Keratinocyte (primary cell): Measurements from ENCODE around the gene B3GNT5. TPM values are rescaled to one million over a fixed set of nuclear protein-coding genes. Genes with fewer than 3 reads are reported as not detected.

ENCODE experiments used
- DNase-seq: peaks from one replicate; pipeline ENCODE4 v3.0.0-alpha.2; 2011; ENCODE audit warnings: low read depth, missing footprints, low spot score
- FAIRE-seq: peaks from 2 replicates; lab custom pipeline; 2011; peaks lifted over from hg19 to GRCh38; lab: Jason Lieb, UNC
- H2AFZ ChIP-seq: 2 replicates; pipeline ENCODE4 v1.6.0; 2012; ENCODE audit warnings: low read length, control low read depth, inconsistent platforms; ENCODE audit not compliant: control insufficient read depth
- H3K27ac ChIP-seq: 2 replicates; pipeline ENCODE4 v1.5.1; 2011; ENCODE audit warnings: low read length; ENCODE audit not compliant: control insufficient read depth, insufficient read depth
- H3K27me3 ChIP-seq: 3 replicates; pipeline ENCODE4 v1.6.0; 2011; ENCODE audit warnings: low read length; ENCODE audit not compliant: control insufficient read depth, insufficient read depth; ENCODE audit errors: extremely low read depth
- H3K36me3 ChIP-seq, 2 experiments: 2 replicates in 1 of 2; 3 replicates in 1 of 2; pipeline ENCODE4 v1.5.1; 2011; ENCODE audit warnings: low read length in 2 of 2, mild to moderate bottlenecking in 1 of 2; ENCODE audit not compliant: control insufficient read depth in 2 of 2, insufficient read depth in 2 of 2; ENCODE audit errors: extremely low read depth in 1 of 2
- H3K4me1 ChIP-seq: 3 replicates; pipeline ENCODE4 v1.5.1; 2011; ENCODE audit warnings: low read length; ENCODE audit not compliant: control insufficient read depth, insufficient read depth; ENCODE audit errors: extremely low read depth
- H3K4me2 ChIP-seq: 3 replicates; pipeline ENCODE4 v1.6.0; 2011; ENCODE audit warnings: low read depth, low read length; ENCODE audit not compliant: control insufficient read depth, insufficient read depth; ENCODE audit errors: extremely low read depth
- H3K4me3 ChIP-seq, 3 experiments: fragments of 200-600 bp in 1 of 3; sonication (generic) in 1 of 3; 2 replicates in 2 of 3; 3 replicates in 1 of 3; pipeline ENCODE4 v1.5.1; 2011 to 2016; ENCODE audit warnings: low read length in 3 of 3, mild to moderate bottlenecking in 3 of 3, control low read depth in 2 of 3, inconsistent platforms in 1 of 3, low read depth in 1 of 3, mixed read lengths in 1 of 3, mixed run types in 1 of 3, moderate library complexity in 1 of 3; ENCODE audit not compliant: control insufficient read depth in 2 of 3, insufficient read depth in 2 of 3; ENCODE audit errors: extremely low read depth in 1 of 3
- H3K79me2 ChIP-seq: 2 replicates; pipeline ENCODE4 v1.6.0; 2012; ENCODE audit warnings: low read length; ENCODE audit not compliant: control insufficient read depth, insufficient read depth
- H3K9ac ChIP-seq: 3 replicates; pipeline ENCODE4 v1.6.0; 2011; ENCODE audit warnings: low read length; ENCODE audit not compliant: control insufficient read depth, insufficient read depth; ENCODE audit errors: extremely low read depth
- H3K9me1 ChIP-seq: 3 replicates; pipeline ENCODE4 v1.6.0; 2011; ENCODE audit warnings: low read length; ENCODE audit not compliant: control insufficient read depth, insufficient read depth; ENCODE audit errors: extremely low read depth
- H3K9me3 ChIP-seq: 2 replicates; pipeline ENCODE4 v1.5.1; 2012; ENCODE audit warnings: low read depth, low read length; ENCODE audit not compliant: control insufficient read depth
- H4K20me1 ChIP-seq: 3 replicates; pipeline ENCODE4 v1.6.0; 2011; ENCODE audit warnings: low read length; ENCODE audit not compliant: control insufficient read depth, insufficient read depth; ENCODE audit errors: extremely low read depth
- EZH2 ChIP-seq: IDR thresholded peaks from one replicate; pipeline ENCODE4 v1.6.1; 2012; ENCODE audit warnings: inconsistent platforms, mild to moderate bottlenecking, low read length, moderate library complexity
- dilution Hi-C: fragments of 300-500 bp; cut with MboI; formaldehyde crosslinking; loops from one replicate; pipeline ENCODE4 v1.7.0; 2020; ENCODE audit warnings: low sequenced_read_pairs; ENCODE audit not compliant: extremely low pct_ligation_motif_present
- polyA plus RNA-seq, 5 experiments: library from polyadenylated mRNA; depleted of rRNA in 3 of 5; stranded (reverse) in 3 of 5; stranded (forward) in 1 of 5; unstranded in 1 of 5; fragments of >200 nt; gene quantifications; 1 replicate in 1 of 5; 2 replicates in 3 of 5; 3 replicates in 1 of 5; pipeline versions ENCODE4 v1.2.1 to v1.2.3, GENCODE V29; 2011 to 2012; ENCODE audit warnings: missing spikeins in 2 of 5, low read depth in 1 of 5, low replicate concordance in 1 of 5
- TF ChIP-seq, protein P1 (sequence below), 3 experiments: IDR thresholded peaks in 1 of 3; conservative IDR thresholded peaks in 1 of 3; optimal IDR thresholded peaks in 1 of 3; 2 replicates in 2 of 3; 3 replicates in 1 of 3; pipeline versions ENCODE3 to v1.5.1; 2011; ENCODE audit warnings: low read length in 3 of 3, mild to moderate bottlenecking in 3 of 3, moderate library complexity in 2 of 3, control low read depth in 1 of 3, inconsistent platforms in 1 of 3; ENCODE audit not compliant: insufficient read depth in 2 of 3; ENCODE audit errors: extremely low read depth in 1 of 3

Gene B3GNT5
- polyA plus RNA-seq, 1 donor (not counting 4 experiments of a cell fraction or from before 2014, with no cell fraction given): 66.6 TPM

- H3K4me2 ChIP-seq: no peak overlapping the region
- H3K4me3 ChIP-seq: no peak overlapping the region
- no peak overlapping the region for H3K27ac ChIP-seq
- H2AFZ ChIP-seq: no peak overlapping the region
- no peaks in the 10 kb centered on the region for H3K27me3 ChIP-seq
- dilution Hi-C loops: no loop called here
- no peaks in the 10 kb centered on the region for H4K20me1 ChIP-seq
- H3K9ac ChIP-seq: no peak overlapping the region
- no peak for TF ChIP-seq EZH2
- TF ChIP-seq, protein P1, sequence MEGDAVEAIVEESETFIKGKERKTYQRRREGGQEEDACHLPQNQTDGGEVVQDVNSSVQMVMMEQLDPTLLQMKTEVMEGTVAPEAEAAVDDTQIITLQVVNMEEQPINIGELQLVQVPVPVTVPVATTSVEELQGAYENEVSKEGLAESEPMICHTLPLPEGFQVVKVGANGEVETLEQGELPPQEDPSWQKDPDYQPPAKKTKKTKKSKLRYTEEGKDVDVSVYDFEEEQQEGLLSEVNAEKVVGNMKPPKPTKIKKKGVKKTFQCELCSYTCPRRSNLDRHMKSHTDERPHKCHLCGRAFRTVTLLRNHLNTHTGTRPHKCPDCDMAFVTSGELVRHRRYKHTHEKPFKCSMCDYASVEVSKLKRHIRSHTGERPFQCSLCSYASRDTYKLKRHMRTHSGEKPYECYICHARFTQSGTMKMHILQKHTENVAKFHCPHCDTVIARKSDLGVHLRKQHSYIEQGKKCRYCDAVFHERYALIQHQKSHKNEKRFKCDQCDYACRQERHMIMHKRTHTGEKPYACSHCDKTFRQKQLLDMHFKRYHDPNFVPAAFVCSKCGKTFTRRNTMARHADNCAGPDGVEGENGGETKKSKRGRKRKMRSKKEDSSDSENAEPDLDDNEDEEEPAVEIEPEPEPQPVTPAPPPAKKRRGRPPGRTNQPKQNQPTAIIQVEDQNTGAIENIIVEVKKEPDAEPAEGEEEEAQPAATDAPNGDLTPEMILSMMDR (optimal IDR thresholded peaks at IDR 0.05 in 1 of 3, IDR thresholded peaks at IDR 0.05 in 1 of 3, conservative IDR thresholded peaks at IDR 0.05 in 1 of 3; ENCODE audit: extremely low read depth in 1 of 3, insufficient read depth in 2 of 3, low read length in 3 of 3): no peak
- H3K4me1 ChIP-seq: peaks cover 10% of the 10 kb centered on the region
- no peaks in the 10 kb centered on the region for H3K9me3 ChIP-seq
- no peaks in the 10 kb centered on the region for H3K36me3 ChIP-seq
- FAIRE-seq (no peak), DNase-seq (no peak)
- H3K9me1 ChIP-seq: no peaks in the 10 kb centered on the region
- H3K79me2 ChIP-seq: no peaks in the 10 kb centered on the region
Observed at GRCh38 chr3:183213415-183214276, 39.4 kb upstream of the B3GNT5 start.

GRCh38 chr3:183214277-183214612 lies 38.8 kb upstream of the B3GNT5 start:
- DNase-seq: no peak
- TF ChIP-seq, protein P1 (optimal IDR thresholded peaks at IDR 0.05 in 1 of 3, IDR thresholded peaks at IDR 0.05 in 1 of 3, conservative IDR thresholded peaks at IDR 0.05 in 1 of 3; ENCODE audit: extremely low read depth in 1 of 3, insufficient read depth in 2 of 3, low read length in 3 of 3): no peak
- no peak for TF ChIP-seq EZH2
- Histone ChIP-seq H3K4me1 (peaks cover 10% of the 10 kb centered on the region), H3K4me2 (no peak overlapping the region), H3K9ac (no peak overlapping the region), H4K20me1 (no peaks in the 10 kb centered on the region), H3K79me2 (no peaks in the 10 kb centered on the region), H3K36me3 (no peaks in the 10 kb centered on the region), H3K9me1 (no peaks in the 10 kb centered on the region), H3K9me3 (no peaks in the 10 kb centered on the region), H3K27me3 (no peaks in the 10 kb centered on the region), H2AFZ (no peak overlapping the region), H3K27ac (no peak overlapping the region), H3K4me3 (no peak overlapping the region)
- FAIRE-seq: no peak
- dilution Hi-C loops: no loop called here
